ENCODE results near the gene HNMT.

Gene HNMT

GRCh38 chr2:138012082-138012481 is 47.8 kb downstream of the HNMT start:
- DNase-seq (ENCODE audit: low spot score): no peak

- DNase-seq (ENCODE audit: low spot score): no peak
These were observed 48.7 kb downstream of the HNMT start for GRCh38 chr2:138012968-138013367.

- no peak for DNase-seq (ENCODE audit: low spot score)
These were observed 49.4 kb downstream of the HNMT start for GRCh38 chr2:138013639-138014038.

DNA sequence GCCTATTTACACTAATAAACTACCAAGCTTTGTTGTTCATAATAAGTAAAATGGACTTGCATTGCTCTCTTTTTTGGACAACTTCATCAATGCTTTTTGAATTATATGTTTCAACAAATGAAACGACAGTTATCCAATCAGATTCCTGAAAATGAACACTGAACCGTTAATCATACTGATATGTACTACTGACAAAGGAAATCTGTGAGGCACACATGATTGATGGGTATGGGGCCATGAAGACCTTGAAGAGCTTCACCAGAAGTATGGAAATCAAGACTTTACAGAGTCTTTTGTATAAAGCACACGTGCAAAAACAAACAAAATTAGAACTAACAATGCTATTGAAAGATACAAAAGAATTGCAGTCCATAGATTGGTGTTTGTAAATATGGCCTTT is 51.2 kb downstream of the HNMT start:
- DNase-seq (ENCODE audit: low spot score): no peak

DNA sequence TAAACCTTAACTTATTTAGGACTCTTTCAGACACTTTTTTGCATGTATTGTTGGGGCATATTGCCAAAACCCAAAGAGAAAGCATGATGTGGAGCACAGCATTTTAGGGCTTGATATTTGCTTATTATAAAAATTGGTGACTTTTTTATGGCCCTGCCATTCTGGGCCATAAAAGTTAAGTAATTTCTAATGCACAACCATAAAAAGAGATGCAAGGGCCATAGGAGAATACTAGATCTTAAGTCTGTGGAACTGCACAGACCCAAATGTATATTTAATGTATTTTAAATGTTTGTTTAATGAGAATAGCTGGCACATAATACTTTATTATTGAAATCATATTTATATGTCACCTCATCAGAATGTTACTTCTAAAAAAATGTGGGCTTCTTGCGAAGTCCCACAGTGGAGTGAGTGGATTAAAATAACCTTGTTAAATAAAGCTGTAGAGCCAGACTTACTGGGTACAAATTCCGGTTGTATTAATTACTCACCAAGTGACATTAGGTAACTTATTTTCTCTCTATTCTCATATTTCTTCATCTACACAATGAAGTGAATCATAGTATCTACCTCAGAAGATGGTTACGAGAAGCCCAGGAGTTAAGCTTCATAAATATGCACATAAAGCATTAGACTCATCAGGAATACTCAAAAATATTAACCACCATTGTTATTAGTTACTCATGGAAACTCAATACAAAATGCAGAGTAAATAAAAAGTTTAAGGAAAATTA is 52.2 kb downstream of the HNMT start:
- no peak for DNase-seq (ENCODE audit: low spot score)

DNA sequence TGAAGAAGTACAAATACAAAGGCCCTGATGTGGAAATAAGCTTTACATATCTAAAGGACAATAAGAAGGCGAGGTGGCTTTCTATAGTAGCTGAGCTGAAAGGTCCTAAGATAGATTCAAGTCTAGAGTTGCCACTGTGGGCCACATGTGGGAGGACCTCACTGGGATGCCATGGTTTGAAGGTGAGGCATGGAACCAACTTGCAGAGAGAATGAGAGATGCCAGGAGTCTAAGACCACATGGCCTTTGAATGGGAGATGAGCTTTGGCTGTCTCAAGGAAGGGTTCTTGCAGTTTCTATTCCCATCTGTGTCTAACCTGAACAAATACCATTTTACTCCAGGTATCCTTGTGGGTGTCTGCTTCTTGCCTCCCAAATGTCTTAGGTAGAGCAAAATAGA is 53.6 kb downstream of the HNMT start:
- DNase-seq (ENCODE audit: low spot score): no peak

DNA sequence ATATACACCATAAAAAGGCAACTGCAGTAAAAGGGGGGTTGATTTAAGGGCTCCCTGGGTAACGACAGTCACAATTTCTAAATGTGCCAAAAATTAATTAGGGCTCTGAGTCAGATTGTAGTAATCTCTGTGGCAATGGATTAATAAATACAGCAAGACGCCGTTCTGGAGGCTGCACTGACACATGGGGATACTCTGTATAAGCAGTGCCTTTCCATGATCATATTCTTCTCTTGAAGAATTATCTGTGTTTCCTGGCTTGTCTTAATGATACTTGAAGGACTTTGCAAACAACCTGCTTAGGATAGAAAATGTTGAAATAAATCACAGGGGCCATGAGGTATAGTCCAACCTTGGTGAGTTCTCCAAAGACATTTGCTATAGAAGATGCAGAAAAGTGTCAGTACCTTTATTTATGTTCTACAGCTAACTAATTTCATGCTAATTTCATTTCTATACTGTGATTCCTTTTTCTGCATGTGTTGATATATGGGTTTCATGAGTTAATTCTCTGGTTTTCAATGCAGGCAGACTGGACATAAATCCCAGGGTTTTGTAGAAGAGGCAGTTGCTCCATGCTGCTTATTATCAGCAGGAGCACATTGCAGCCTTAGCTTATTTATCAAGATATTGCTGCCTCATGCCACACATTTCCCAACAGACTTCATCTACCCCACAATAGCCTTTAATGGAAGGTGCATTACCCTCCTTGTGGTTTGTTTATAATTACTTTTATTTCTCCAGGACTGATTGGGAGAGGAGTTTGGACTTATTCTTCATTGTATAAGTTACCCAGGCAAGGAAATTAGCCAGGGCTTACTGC is 54.8 kb downstream of the HNMT start:
- DNase-seq (ENCODE audit: low spot score): no peak

DNA sequence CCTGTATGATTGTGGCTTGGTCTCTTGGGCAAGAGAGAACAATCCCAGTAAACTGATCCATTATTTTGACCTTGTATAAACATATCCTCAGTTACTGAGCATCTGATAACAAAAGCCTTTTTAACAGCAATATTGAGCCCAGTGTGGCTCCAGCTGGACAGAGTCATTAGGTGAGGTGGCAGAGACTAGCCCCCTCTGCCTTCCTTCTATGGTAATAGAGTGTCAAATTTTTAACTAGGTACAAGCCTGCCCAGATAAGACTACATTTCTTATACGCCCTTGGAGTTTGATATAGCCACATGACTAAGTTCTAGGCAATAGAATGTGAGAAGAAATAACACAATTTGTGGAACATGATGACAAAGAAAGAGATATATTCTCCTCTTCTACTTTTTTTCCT is 56.2 kb downstream of the HNMT start:
- no peak for DNase-seq (ENCODE audit: low spot score)

DNA sequence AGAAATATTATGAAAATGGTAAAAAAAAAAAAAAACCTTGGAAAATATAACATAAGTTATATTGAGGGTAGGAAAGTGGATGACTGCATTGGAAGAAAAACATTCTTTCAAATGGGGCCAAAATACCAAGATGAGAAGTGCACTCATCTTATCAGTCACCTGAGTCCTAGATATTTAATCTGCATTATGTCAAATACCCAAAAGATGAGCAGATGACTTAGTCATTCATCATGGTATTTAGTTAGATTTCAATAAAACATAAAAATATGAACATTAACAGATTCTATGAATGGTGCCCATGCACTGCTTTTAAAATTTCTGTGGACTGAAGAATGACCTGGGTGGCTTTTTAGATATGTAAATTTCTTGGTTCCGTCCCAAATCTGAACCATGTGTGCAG is 56.9 kb downstream of the HNMT start:
- no peak for DNase-seq (ENCODE audit: low spot score)

- DNase-seq (ENCODE audit: low spot score): no peak
These were observed 59.0 kb downstream of the HNMT start for GRCh38 chr2:138023298-138023697.

GRCh38 chr2:138023976-138024375 is 59.7 kb downstream of the HNMT start:
- DNase-seq (ENCODE audit: low spot score): no peak

GRCh38 chr2:138026111-138027020 is 62.1 kb downstream of the HNMT start:
- no peak for DNase-seq (ENCODE audit: low spot score)

DNA sequence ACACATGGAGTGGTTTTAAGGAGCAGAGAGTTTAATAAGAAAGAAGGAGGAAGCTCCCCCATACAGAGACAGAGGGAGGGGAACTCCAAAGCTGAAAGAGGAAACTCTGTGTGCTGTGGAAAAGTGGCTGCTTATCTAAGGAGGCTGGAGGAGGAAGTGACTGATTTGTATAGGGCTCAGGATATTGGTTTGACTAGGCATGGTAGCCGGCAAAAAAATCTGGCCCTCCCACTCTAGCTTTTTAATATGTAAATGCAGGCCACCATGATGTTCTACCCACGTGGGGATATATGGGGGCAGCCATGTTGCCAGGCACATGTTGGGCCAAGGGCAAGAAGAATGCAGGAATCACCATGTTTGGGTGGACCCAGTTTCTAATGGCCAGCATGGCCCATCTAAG is 64.3 kb downstream of the HNMT start:
- no peak for DNase-seq (ENCODE audit: low spot score)

- no peak for DNase-seq (ENCODE audit: low spot score)
These were observed 65.0 kb downstream of the HNMT start for GRCh38 chr2:138029276-138029675.

DNA sequence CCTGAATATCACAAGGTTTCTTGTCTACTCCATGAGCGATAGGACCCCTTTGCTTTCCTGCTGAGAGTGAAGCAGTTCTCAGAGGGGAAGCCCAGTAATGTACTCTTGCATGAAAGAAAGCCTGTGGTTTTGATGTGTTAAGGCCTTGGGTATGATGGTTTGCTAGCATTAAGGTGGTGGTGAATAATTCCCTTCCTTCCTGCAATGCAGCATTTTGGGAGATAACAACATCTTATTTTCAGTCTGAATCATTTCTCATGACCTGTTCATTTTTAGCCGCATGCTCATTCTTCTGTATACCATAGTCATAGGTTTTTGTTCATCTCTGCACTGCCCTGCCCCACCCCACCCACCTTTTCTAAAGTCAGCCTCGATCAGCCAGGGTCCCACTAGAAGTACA is 66.2 kb downstream of the HNMT start:
- DNase-seq (ENCODE audit: low spot score): no peak

DNA sequence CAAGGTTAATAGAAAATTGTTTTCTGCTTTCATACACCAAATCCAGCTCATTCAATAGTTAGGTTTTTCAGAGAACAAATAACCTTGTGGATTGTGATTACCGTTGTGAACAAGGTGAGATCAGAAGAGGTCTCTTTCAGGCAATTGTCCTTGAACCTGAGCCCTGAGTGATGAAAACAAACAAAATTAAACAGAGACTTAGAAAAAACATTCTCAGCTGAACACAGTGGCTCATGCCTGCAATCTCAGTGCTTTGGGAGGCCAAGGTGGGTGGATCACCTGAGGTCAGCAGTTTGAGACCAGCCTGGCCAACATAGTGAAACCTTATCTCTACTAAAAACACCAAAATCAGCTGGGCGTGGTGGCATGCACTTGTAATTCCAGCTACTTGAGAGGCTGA is 68.1 kb downstream of the HNMT start:
- no peak for DNase-seq (ENCODE audit: low spot score)

- DNase-seq (ENCODE audit: low spot score): no peak
These were observed 70.3 kb downstream of the HNMT start for GRCh38 chr2:138034536-138034935.

DNA sequence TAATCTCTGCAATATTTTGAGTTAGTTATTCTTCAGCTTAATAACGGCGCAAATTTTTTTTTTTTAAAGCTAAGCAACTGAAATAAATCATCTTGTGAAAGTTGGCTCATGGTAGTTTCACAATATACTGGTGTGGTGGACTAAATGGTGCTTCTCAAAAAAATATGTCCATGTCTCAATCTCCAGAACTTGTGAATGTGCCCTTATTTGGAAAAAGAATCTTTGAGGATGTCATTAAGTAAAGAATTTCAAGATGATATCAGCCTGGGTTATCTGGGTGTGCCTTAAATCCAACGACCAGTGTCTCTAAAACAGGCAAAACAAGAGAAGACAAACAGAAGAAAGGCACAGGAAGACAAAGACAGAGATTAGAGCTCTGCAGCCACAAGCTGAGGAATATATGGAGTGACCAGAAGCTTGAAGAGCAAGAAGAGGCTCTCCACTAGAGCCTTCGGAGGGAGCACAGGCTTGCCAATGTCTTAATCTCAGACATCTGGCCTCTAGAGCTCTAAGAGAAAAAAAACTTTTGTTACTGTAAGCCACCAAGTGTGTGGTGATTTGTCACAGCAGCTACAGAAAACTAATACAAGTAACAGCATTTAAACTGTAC is 71.4 kb downstream of the HNMT start:
- DNase-seq (ENCODE audit: low spot score): no peak

DNA sequence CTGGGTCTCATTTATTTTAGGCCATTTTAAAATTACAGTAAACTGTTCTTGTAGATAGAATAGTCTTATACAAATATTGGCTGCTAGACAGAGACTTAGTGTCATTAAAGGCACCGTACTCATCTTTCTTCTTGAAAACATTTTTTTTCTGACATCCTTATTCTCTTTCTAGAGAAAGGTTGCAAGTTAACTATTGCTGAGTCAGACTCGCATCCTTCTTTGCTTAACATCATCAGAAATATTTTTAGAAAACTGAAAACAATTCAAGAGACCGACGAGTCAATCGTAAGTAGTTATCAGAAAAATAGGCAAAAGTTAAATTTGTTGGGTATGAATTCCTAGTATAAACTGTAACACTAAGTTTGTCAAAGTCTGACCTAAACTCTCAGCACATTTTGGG is 72.2 kb downstream of the HNMT start:
- DNase-seq (ENCODE audit: low spot score): no peak

DNA sequence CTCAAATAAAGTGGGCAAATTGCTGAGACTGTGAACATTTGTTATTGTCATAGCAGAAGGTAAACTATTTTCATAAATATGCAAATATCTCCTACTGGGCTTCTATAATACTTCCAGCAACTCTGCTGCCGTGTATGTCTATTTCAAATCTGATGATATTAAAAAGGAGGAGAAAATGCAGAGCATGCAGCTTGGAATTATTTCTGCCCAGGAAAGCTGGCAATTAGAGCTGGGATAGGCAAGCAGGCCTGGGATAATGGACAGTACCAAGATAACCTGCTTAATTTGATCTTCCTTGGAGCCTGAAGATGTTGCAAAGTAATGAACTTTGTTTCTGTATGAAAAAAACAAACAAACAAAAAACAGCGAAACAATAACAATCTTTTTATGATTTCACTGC is 72.8 kb downstream of the HNMT start:
- no peak for DNase-seq (ENCODE audit: low spot score)

DNA sequence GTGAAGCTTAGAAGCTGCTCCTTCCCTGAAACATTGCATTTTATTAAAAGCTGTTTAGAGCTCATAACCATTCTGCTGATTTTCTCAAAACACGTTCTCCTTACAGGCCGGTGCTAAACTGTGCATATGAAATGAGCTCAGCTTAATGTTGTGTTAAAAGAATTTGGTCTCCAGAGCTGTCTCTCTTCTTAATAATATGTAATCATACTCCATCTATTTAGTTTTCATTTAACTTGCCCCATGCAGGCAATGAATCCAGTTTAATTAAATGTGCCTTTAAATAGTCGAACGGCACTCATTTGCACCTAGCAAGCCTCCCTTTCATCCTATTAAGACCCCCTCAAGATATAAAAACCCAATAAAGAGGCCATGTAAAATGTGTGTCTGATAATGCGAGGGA is 76.3 kb downstream of the HNMT start:
- no peak for DNase-seq (ENCODE audit: low spot score)

DNA sequence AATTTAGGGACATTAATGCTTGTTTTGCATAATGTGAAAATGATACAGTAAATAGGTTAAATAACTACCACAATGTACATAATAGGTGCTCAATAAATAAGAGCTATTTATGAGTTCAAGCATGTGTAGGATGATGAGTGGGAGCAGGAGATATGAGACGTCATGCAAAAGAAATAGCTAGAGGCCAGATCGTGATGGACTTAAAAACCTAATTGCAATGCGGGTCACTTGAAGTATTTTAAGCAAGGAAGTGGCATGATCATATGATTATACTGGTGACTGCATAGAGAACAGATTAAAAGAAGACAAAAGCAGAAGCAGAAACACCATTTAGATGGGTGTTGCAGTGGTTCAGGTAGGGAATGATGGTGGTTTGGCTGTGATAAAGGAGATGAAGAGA is 78.0 kb downstream of the HNMT start:
- no peak for DNase-seq (ENCODE audit: low spot score)

Measured in CD4-positive, alpha-beta T cell treated with Interleukin-6 at 100 ng/mL for 8 hours (primary cell).